Measurements from ENCODE around the gene POMC.
A peak's percentile ranks its signal among the peaks of the same experiment; 100 is the strongest.
"Not testable (repeated sequence)": the region's sequence is repeated elsewhere in the genome, so short reads cannot be mapped to it uniquely, and the experiment has no call there.

Gene POMC

DNA sequence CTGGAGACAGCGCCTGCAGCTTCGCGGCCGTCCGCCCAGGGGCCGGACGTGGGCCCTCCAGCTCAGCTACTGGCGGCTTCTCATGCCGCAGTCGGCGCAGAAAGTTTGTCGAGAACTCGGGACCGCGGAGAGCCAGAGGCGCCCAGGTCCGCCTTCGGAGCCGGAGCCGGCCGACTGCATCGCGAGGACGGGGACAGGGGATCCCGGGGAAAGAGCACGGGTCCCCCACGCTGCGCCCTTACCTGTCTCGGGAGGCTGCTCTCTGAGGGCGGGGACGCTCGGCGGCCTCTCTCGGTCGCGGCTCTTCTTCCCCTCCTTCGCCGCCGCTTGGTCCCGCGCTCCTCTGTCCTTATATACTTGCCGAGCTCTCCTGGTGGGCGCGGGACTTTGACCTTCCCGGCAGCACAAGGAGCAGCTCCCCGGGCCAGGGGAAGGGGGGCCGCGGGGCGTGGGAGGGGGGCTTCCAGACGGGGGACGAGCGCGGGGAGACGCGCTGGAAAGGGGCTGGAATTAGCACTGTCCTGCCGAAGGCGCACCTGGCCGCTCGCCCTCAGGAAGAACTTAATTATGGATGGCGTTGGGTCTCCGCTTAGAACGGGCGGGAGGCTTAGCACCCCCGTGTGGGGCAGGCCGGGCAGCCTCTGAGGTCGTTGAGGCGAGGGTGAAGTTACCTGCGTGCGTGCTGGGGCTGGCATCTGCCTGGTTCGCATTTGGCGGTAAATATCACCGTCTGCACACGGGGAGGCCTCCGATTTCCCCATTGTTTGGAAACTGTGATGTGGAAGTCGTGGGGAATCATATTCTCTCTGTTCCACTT is at the start of gene POMC:
POMC (minus strand) TSS at position 325 of the 817 bp plus-strand sequence. CDS start 3,808 bp downstream, outside the sequence.
- peak in 1 of 3 experiments; percentile 22 for DNase-seq (ENCODE audit: low read depth in 2 of 3, low spot score in 2 of 3)

DNA sequence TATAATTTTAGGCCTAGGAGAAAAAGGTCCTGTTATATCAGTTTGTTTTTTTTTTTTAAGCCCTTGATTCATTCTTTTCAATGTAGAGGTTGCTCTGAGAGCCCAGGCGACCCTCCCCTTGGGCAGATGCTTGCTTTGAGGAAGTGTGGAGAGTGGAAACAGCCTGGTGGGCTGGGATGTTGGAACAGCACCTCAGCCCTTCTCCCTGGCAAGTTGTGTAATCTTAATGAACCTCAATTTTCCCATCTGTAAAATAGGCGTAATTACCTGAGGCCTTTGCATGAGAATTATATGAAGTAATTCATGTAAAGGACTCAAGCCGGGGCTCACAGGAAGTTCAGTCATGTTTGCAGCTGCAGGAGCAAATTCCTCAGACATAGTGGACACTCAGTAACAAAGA is 49.7 kb upstream of the POMC start:
- no peak for DNase-seq (ENCODE audit: low read depth in 2 of 3, low spot score in 2 of 3)

DNA sequence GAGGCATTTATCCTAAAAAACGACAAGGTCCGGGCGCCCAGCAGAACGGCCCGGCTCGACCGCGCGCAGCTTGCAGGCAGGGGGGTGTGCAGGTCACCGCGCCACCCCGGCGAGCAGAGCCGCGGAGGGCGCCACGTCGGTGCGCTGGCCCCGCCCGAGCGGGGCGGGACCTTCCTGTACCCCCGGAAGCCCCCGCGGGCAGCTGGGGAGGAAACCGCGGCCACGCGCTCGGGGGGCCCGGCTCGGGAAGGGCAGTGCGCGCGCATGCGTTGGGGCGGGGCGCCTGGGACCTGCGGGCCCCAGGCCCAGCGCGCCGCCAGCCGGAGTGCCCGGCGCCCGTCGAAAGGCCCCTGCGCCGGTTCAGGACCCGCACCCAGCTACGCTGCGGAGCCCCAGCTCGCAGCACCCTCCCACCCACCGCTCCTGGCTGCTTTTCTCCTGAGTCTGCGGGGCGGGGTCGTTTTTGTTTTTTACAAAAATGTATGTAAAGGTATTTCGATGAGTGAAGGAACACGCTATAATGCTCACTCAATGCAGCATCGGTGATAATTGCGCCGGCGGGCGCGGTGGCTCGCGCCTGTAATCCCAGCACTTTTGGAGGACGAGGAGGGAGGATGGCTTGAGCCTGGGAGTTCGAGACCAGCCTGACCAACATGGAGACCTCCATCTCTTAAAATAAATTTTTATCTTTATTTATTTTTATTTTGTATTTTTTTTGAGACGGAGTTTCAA is 47.7 kb upstream of the POMC start:
- DNase-seq (ENCODE audit: low read depth in 2 of 3, low spot score in 2 of 3): peak; percentile 69 to 78 (median 71)

DNA sequence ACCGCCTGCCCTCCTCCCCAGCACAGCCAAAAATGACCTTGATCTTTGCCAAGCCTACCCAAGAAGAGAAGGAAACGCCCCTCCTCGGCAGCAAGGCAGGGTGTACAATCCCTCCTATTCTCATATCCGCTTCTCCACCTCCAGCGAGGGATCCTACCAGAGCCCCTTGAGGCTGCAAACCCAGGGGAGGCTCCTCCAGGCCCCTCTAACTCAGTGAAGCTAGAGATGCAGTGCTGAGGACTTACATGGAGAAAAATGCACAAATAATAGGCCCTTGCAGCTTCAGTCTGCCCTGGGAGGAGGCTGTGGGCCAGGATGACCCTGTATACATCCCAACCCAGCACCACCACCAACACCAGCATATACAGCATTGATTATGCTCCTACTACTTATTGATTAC is 46.9 kb upstream of the POMC start:
- no peak for DNase-seq (ENCODE audit: low read depth in 2 of 3, low spot score in 2 of 3)

DNA sequence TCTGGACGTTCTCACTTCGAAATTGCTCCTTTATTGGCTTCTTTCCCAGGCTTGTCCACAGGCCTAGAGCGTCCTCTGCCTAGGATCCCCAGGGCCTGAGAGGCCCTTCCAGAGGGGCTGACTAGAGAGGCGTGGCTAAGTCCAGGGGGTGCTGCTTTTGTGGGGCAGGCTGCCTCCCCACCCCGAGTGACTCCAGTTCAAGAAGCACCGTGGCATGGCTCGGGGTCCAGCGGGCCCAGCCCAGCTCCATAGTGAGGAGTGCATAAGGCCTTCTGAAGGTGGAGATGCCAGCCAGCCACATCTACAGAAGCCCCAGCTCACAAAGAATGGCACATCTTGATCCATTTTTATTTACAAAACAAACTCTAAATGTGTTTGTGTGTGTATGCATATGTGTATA is 44.8 kb upstream of the POMC start:
- DNase-seq (ENCODE audit: low read depth in 2 of 3, low spot score in 2 of 3): no peak

DNA sequence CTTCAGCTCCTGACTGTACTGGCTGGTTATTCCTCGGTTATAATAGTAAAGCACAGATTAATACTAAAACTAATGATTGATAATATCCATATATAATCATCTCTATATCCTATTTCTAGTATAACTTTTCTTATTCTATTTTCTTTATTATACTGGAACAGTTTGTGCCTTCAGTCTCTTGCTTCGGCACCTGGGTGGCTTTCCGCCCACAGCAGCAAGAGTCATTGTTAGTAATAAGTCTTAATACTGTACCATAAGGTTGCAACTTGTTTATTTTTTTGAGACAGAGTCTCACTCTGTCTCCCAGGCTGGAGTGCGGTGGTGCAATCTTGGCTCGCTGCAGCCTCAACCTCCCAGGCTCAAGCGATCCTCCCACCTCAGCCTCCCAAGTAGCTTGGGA is 42.5 kb upstream of the POMC start:
- not testable (repeated sequence) for DNase-seq (ENCODE audit: low read depth in 2 of 3, low spot score in 2 of 3)

DNA sequence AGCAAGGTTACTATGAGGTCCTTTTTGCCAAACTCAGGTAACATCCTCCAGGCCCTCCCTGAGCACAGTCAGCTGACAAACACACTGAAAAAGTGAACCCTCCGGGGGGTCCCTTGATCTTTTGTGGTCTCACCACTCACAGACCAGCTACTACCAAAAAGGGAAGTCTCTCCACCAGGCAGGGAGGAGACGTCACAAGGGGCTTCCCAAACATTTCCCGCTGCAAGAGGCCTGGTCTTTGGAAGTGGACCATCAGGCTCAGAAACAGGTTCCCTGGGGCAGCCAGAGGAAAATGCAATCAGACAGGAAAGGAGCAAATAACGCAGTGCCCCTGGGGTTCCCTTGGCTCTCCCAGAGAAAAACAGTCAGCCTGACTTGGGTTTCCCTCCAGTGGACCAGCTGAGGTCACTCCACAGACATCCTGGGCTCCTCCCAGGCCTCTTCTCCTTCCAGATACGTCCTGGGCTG is 38.7 kb upstream of the POMC start:
- DNase-seq (ENCODE audit: low read depth in 2 of 3, low spot score in 2 of 3): no peak

DNA sequence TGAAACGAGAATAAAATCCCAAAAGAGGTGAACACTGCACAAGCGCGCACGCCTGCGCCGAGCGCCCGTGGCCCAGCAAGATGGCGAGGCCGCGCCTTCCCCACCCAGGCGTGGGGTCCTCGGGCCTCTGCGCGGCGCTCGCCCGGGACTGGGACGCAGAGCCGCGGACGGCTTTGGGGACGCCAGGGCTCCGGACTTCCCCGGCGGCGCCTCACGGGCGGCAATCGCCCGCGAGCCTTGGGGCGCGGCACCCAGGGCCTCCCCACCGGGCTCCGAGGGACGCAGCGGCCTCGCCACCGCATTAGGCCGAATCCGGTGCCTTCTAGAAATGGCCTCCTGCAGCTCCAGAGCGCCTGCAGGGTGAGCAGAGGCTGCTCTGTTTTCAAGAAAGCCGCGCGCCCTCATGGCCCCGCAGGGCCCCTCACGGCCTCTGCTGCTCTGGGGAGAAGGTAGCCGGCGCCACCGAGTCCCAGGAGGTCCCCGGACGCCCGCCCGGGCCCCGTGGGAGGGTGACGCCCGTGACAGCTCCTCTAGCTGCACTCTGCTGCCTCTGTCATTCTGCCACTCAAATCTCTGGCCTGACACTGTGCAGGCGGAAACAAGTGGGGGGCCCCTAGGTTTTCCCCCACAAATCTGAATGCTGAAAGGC is 35.9 kb upstream of the POMC start:
- DNase-seq (ENCODE audit: low read depth in 2 of 3, low spot score in 2 of 3): no peak

DNA sequence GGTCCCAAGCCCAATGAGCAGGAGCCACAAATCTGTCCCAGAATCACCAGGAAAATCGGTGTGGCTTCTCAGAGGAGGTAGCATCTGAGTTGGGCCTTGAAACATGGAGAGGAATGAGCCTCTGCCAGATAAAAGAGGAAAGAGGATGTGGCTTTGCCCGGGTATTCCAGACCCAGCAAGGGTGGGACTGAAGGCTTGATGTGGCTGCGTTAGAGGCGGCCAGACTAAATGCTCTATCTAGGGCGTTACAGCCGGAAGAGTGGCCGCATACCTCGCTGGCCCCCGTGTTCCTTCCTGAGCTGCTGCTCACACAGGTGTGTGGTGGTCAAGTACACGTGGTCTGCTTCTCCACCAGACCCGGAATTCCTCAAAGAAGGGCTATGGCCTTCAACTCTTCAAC is 33.9 kb upstream of the POMC start:
- DNase-seq (ENCODE audit: low read depth in 2 of 3, low spot score in 2 of 3): no peak

DNA sequence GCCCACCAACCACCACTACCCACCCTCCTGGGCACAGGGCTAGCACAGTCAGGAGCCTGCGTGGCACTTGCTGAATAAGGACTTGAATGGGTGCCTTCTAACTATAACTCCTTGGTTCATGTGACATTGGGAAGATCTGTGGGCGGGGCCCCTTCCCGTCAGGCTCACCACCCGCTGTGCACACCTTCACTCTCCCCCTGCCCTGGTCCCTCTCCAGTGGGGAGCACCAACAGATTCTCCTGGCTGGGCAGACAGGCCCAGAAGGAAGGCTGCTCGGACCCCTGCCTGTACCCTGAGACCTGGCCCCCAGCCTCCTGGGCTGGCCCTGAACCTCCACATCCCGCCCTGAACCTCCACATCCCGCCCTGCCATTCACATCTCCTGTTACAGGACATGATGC is 33.4 kb upstream of the POMC start:
- DNase-seq (ENCODE audit: low read depth in 2 of 3, low spot score in 2 of 3): no peak

DNA sequence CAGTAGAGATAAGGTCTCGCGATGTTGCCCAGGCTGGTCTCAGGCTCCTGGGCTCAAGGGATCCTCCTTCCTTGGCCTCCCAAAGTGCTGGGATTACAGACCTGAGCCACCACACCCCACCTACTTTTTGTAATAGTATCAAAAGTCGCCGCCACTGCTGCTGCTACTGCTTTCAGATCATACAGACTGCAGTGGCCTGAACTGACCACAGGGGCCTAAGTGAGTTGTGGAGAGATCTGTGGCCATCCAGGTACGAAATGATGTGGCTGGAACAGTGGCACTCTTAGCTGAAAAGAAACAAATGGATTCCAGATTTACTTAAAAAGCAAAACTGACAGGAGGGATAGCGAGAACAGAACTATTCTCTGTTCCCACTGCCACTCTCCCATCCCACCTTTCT is 32.9 kb upstream of the POMC start:
- no peak for DNase-seq (ENCODE audit: low read depth in 2 of 3, low spot score in 2 of 3)

DNA sequence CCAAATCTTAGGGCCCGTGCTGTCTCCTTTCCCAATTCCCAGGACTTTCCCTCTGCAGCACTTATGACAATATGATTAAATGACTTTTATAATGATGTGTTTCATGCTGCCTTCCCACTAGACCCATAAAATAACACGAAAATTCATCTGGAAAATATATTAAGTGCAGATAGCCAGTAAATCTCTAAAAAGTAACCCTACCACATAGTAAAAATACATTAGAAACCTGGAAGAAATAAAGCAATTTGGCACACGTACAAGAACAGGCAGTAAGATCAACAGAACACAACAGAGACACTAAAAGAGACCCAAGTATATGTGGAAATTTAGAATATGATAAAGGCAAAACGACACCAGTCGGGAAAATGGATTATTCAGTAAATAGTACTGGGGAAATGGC is 30.2 kb upstream of the POMC start:
- DNase-seq (ENCODE audit: low read depth in 2 of 3, low spot score in 2 of 3): no peak

DNA sequence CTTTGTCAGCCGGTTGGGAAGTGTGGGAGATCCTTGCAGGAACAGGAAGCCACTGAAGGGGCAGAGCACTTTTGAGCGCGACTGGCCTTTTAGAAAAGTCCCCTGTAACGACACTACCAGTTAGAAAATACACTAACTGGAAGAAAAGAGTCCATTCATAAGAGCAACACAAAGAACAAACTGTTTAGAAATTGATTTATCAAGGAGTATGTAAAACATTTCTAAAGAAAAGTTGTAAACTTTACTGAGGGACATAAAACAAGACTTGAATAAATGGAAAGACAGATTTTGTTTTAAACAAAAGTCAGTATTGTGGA is 29.8 kb upstream of the POMC start:
- DNase-seq (ENCODE audit: low read depth in 2 of 3, low spot score in 2 of 3): no peak

DNA sequence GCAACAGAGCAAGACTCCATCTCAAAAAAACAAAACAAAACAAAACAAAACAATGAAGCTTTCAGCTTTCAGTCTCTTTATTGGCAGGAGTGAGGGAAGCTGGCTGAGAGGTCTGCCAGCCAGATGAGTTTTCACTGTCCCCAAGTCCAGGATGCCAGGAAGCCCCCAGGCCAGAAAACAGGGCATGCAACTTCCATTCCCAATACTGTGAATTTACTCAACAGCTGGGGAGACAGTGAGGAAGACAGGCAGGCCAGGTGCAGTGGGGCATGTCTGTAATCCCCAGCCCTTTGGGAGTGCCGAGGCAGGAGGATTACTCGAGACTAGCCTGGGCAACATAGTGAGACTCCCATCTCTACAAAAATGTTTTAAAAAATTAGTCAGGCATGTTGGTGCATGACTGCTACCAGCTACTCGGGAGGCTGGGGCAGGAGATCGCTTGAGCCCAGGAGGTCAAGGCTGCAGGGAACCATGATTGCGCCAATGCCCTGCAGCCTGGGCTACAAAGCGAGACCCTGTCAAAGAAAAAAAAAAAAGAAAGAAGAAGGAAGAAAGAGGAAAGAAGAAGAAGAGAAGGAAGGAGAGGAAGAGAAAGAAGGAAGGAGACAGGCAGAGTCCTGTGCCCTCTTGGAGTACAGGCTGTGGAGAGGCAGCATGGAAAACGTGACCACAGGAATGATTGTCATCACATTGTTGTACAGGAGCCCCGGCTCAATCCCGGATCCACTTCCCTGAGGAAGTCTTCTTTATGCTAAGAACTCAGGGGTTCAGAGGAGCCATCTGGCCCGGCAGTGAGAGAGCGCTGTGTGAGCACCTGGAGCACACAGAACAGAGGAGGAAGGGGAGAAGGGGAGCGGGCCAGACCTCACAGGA is 29.2 kb upstream of the POMC start:
- no peak for DNase-seq (ENCODE audit: low read depth in 2 of 3, low spot score in 2 of 3)

DNA sequence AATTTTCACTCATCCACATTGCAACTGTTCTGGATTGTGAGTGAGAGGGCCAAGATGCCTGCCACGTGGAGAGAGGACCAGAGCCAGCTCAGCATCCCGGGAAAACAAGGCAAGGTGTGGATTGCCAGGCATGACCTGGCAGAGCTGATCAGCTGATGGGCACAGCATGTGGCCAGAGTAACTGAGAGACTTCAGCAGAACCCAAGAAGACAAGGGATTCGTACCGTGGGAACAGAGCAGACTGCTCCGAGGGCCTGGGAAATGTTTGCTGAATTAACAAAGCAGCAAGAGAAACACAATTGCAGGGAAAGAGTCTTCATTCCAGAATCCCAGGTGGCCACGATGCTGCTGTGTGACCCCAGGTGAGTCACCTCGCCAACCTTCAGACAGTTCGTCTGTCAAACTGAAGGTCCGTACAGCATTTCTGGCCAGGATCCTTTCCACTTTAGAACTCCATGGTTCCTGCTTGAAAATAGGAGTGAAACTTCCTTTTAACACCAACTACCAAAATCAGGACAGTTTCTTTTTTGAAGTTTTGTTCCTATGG is 26.3 kb upstream of the POMC start:
- DNase-seq (ENCODE audit: low read depth in 2 of 3, low spot score in 2 of 3): no peak

DNA sequence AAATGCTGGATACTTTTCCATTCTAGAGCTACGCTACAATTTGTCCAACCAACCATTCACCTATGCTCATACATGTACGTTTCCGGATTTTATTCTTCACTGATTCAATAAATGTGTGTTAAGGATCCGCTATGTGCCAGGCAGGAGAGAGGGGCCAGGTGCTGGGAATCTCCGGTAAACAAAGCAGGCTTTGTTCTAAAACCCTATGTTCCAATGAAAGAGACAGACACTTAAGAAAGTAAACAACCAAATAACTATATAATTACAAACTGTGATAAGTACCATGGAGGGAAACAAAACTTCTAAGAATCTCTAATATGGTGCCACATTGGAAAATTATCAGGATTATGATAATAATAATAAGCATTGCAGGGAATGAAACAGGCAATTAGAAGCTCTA is 22.2 kb upstream of the POMC start:
- DNase-seq (ENCODE audit: low read depth in 2 of 3, low spot score in 2 of 3): no peak

DNA sequence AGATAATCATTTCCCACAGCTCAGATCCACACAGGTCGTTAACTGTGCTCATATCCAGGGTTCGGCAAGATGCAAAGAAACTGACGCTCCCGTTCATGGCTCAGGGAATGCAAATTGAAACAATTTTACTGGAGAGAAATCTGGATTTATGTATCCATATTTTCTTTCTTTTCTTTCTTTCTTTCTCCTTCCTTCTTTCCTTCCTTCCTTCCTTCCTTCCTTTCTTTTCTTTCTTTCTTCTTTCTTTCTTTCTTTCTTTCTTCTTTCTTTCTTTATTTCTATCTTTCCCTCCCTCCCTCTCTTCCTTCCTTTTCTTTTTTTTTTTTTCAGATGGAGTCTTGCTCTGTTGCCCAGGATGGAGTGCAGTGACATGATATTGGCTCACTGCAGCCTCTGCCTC is 20.0 kb upstream of the POMC start:
- DNase-seq (ENCODE audit: low read depth in 2 of 3, low spot score in 2 of 3): no peak

DNA sequence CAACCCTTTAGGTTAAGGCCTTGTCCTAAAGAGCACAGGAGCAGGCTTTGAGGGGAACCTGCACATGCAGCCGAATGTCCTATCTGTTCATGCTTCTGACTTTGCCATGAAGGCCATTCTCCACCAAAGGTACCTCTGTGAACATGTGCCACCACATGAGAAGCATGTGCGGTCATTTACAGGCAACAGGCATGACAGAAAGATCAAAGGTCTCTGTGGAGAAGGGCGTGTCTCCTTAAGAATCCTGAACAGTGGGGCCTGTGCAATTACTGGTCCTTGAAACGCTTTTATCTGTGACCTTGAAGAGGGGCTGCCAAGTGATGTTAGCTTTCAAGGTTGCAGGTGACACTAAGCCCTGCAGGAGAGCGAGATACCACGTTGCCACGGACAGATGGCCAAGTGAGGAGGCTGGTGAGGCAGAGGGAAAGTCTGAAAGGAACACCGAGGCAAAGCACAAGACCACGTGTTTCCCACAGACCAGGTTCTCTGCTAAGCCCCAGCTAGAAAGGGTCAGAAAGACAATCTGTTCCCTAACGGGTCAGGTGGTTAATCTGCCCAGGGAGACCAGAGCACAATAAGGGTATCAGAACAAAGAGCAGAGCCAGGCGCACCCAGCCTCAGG is 19.5 kb upstream of the POMC start:
- no peak for DNase-seq (ENCODE audit: low read depth in 2 of 3, low spot score in 2 of 3)

DNA sequence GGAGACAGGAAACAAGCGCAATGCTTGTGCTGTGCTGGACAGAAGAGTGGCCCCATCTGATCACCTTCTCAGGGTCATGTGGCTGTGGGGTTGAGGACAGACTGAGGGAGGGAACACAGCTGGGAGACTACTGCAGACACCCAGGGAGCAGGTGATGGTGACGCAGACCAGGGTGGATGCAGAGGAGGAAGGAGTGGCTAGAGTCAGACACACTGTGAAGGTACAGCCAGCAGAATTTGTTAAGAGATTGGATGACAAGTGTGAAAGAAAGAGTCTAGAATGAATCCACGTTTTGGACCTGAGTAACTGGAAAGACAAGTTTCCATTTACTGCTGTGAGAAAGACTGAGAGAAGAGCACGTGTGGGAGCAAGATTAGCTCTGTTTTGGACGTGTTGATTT is 15.9 kb upstream of the POMC start:
- no peak for DNase-seq (ENCODE audit: low read depth in 2 of 3, low spot score in 2 of 3)

DNA sequence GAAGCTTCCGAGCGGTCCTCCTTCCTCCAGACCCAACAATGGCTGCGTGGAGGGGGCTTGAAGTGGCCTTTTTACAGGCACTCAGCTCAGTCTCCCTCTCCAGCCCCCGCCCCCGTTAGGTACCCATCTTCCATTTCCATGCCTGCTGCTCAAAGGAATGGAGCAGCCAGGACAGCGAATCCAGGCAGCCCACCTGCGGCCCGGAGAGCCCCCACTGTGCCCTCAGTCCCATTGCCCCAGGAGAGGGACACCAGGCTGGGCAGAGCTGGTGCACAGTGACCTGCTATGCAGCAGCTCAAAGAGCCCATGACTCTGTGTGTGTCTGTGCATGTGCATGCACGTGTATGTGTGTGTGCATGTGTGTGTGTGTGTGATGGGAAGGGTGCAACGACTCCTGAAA is 10.6 kb upstream of the POMC start:
- no peak for DNase-seq (ENCODE audit: low read depth in 2 of 3, low spot score in 2 of 3)

DNA sequence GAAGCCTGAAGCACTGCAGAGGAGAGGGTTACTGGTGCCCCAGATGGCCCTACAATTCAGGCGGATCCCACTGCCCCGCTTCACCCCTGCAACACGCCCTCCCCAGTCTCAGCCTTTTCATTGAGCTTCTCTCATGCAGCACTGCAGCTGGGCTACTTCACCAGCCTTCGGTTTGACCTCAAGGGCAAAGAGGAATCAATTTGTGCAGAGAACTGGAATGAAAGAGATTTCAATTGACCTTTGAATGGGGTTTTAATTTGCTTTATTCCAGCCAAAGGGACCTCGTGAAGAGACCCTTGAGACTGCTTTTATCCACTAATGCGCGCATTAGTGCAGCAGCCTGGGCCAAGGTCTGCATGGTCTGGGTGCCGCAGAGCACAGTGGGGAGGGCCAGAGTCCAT is 8.8 kb upstream of the POMC start:
- DNase-seq (ENCODE audit: low read depth in 2 of 3, low spot score in 2 of 3): no peak

Data from activated CD8-positive, alpha-beta memory T cell treated with anti-CD3 and anti-CD28 coated beads for 48 hours (primary cell).